ENCODE measurements around the gene AHI1.

Gene AHI1

GRCh38 chr6:135497412-135498184 lies at the start of gene AHI1:
AHI1 (minus strand) TSS chr6:135497740; CDS start chr6:135492237, 5,503 bp downstream.
- DNase-seq = peak; percentile 88

GRCh38 chr6:135546680-135547418 lies 49.3 kb upstream of the AHI1 start:
- DNase-seq = no peak

- no peak for DNase-seq
Observed at GRCh38 chr6:135546206-135546605, 48.7 kb upstream of the AHI1 start.

GRCh38 chr6:135540207-135540840 lies 42.8 kb upstream of the AHI1 start:
- DNase-seq = no peak

- DNase-seq = no peak
Observed at GRCh38 chr6:135537741-135538301, 40.3 kb upstream of the AHI1 start.

- DNase-seq = peak; percentile 6
Observed at GRCh38 chr6:135535989-135536414, 38.5 kb upstream of the AHI1 start.

GRCh38 chr6:135534773-135535380 lies 37.3 kb upstream of the AHI1 start:
- no peak for DNase-seq

GRCh38 chr6:135532559-135532958 lies 35.0 kb upstream of the AHI1 start:
- no peak for DNase-seq

- DNase-seq = no peak
Observed at GRCh38 chr6:135531954-135532490, 34.5 kb upstream of the AHI1 start.

GRCh38 chr6:135530113-135530512 lies 32.6 kb upstream of the AHI1 start:
- DNase-seq = no peak

- no peak for DNase-seq
Observed at GRCh38 chr6:135527960-135528249, 30.4 kb upstream of the AHI1 start.

- DNase-seq = no peak
Observed at GRCh38 chr6:135527116-135527959, 29.8 kb upstream of the AHI1 start.

GRCh38 chr6:135525594-135525993 lies 28.1 kb upstream of the AHI1 start:
- DNase-seq = peak; percentile 92

- DNase-seq = peak; percentile 75
Observed at GRCh38 chr6:135522965-135523692, 25.6 kb upstream of the AHI1 start.

- DNase-seq = no peak
Observed at GRCh38 chr6:135521431-135521830, 23.9 kb upstream of the AHI1 start.

- DNase-seq = no peak
Observed at GRCh38 chr6:135520781-135521180, 23.2 kb upstream of the AHI1 start.

- DNase-seq = no peak
Observed at GRCh38 chr6:135519348-135519747, 21.8 kb upstream of the AHI1 start.

- DNase-seq = no peak
Observed at GRCh38 chr6:135517527-135517926, 20.0 kb upstream of the AHI1 start.

- no peak for DNase-seq
Observed at GRCh38 chr6:135514706-135515105, 17.2 kb upstream of the AHI1 start.

- peak; percentile 36 for DNase-seq
Observed at GRCh38 chr6:135506270-135506997, 8.9 kb upstream of the AHI1 start.

- DNase-seq = no peak
Observed at GRCh38 chr6:135505648-135506047, 8.1 kb upstream of the AHI1 start.

Measured in MV-4-11 (cell line).